ENCODE results near the gene TNC. TPM values are rescaled to one million over a fixed set of nuclear protein-coding genes. Genes with fewer than 3 reads are reported as not detected.

The TNC gene
- total RNA-seq, 4 donors from 2014 or later: 79.7 to 242 (median 161) TPM

DNA sequence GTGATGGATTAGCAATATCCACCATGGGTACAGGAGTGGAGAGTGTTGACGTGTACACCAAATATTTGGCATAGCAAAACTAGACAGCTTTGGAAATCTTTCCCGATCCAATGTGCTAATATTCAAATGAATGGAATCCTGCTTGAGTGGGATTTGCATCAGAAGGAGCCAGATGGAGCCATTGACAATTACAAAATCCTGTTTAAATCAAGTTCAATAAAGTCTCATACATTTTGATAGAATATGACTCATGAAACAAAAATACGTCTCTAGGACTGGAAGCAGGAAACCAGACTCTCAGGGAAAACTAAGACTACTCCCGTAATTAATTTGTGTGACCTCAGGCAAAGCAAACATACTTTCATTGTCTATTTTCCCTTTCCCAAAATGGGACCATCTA is 13.0 kb downstream of the TNC start:
- intact Hi-C loops (cut with DNase I; ENCODE audit: low total_unique reads): no loop called here

DNA sequence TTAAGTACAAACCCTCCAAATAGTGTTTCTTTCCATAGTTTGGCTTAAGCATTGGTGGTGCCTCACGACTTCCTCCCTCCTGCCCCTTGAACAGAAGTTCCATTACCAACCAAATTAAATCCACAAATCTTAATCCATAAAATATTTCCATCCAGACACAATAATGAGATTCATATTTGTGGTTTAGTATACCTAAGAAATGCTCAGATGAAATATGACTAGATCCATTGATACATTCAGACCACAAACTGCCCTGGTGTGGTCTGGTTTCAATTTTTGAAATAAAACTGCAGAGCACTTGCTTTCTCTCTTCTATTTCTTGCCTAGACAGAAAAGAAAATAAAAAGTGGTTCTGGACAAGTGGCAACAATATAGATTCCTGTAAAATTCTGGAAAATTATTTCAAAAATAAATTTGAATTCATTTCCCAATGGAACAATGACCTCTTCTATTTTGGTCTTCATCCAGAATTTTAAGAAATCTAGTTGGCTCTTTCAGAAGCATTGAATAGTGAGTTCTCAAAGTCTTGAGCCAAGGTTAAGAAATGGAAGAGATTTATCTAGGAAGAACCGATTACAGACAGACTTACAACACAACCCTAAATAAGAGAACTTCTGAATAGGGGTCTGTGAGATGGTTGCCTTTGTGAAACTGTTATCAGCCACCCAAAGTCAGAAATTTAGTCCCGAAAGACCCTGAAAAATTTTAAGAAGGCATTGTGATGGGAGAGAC is 14.0 kb downstream of the TNC start:
- peaks cover 0 to 4% of the 10 kb centered on the region in 2 donors for H3K4me1 ChIP-seq
- no peaks in the 10 kb centered on the region for H3K27me3 ChIP-seq
- no peak overlapping the region for H3K4me3 ChIP-seq
- H3K9me3 ChIP-seq: no peaks in the 10 kb centered on the region
- intact Hi-C loops (cut with DNase I; ENCODE audit: low total_unique reads): no loop called here
- DNase-seq: no peak
- peak overlapping the region in 1 of 2 donors; percentile 2 for H3K27ac ChIP-seq
- TF ChIP-seq, protein P1, sequence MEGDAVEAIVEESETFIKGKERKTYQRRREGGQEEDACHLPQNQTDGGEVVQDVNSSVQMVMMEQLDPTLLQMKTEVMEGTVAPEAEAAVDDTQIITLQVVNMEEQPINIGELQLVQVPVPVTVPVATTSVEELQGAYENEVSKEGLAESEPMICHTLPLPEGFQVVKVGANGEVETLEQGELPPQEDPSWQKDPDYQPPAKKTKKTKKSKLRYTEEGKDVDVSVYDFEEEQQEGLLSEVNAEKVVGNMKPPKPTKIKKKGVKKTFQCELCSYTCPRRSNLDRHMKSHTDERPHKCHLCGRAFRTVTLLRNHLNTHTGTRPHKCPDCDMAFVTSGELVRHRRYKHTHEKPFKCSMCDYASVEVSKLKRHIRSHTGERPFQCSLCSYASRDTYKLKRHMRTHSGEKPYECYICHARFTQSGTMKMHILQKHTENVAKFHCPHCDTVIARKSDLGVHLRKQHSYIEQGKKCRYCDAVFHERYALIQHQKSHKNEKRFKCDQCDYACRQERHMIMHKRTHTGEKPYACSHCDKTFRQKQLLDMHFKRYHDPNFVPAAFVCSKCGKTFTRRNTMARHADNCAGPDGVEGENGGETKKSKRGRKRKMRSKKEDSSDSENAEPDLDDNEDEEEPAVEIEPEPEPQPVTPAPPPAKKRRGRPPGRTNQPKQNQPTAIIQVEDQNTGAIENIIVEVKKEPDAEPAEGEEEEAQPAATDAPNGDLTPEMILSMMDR (IDR thresholded peaks at IDR 0.05): no peak
- TF ChIP-seq POLR2A (IDR thresholded peaks at IDR 0.05): no peak
- H3K36me3 ChIP-seq: no peaks in the 10 kb centered on the region

More for the DNA sequence above, 13.0 kb downstream of the TNC start:
- H3K27ac ChIP-seq: peak overlapping the region in 1 of 2 donors; percentile 8
- no peak for TF ChIP-seq POLR2A (IDR thresholded peaks at IDR 0.05)
- TF ChIP-seq, protein P1 (IDR thresholded peaks at IDR 0.05): no peak
- H3K36me3 ChIP-seq: no peaks in the 10 kb centered on the region
- no peaks in the 10 kb centered on the region for H3K9me3 ChIP-seq
- no peak overlapping the region for H3K4me3 ChIP-seq
- no peaks in the 10 kb centered on the region for H3K27me3 ChIP-seq
- peaks cover 0 to 4% of the 10 kb centered on the region in 2 donors for H3K4me1 ChIP-seq
- DNase-seq: no peak

DNA sequence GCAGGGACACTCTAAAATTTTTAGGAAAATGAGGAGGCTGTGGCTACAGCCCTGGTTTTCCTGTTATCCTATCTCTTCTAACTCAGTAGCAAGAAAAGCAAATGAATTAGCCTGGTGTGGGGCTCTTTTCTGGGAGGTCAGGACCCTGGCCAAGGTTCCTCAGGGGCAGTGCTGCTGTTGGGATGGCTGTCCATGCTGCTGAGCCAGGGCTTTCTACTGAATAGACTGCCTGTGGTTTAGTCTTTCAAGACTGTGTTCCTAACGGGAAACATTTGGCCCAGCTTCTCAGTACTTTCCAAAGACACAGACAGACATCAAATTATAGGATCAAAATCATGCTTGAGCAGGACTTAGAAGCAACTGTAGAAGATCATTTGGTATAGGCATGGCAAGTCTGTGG is 18.1 kb downstream of the TNC start:
- no peak for DNase-seq
- Histone ChIP-seq H3K4me1 (no peaks in the 10 kb centered on the region), H3K27ac (peak overlapping the region in 1 of 2 donors; percentile 91), H3K4me3 (no peak overlapping the region), H3K27me3 (no peaks in the 10 kb centered on the region), H3K9me3 (no peaks in the 10 kb centered on the region), H3K36me3 (no peaks in the 10 kb centered on the region)
- intact Hi-C loops (cut with DNase I; ENCODE audit: low total_unique reads): no loop called here
- TF ChIP-seq, protein P1 (IDR thresholded peaks at IDR 0.05): no peak
- TF ChIP-seq POLR2A (IDR thresholded peaks at IDR 0.05): no peak

DNA sequence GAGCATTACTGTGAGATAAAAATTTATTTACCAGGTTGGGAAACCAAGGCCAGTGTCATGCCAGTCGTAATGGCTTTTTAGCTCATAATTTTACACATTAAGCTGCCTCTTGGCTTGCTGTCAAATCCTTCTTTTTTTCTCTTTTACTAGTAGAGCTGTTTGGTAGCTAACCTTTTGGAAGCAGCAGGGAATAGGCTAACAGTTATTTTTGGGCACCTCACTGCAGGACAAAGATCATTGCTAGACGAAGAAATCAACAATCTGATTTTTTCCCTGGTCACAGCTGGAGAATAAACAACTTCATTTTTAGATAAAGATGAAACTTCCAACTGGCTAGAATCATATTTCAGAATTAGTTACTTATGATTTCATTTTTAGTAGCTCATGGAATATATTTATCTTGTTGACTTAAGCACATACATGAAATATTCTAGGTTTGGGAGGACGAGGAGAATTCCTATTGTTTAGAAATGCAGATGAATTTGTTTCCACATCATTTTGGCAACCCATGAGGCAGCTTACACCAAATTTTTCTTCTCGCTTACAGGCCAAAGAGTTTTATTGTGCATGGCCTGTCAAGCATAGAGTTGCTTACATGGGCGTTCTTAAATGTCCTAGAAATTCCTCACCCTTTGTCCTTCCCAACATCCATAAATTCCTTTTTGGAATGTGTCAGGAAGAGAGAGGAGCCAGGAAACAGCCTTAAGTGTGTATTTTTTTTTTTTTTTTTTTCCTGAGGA is 19.6 kb downstream of the TNC start:
- no peaks in the 10 kb centered on the region for H3K36me3 ChIP-seq
- peak overlapping the region; percentile 63 to 91 for H3K27ac ChIP-seq
- no peaks in the 10 kb centered on the region for H3K4me1 ChIP-seq
- no peak overlapping the region for H3K4me3 ChIP-seq
- intact Hi-C loops (cut with DNase I; ENCODE audit: low total_unique reads): no loop called here
- DNase-seq: no peak
- H3K27me3 ChIP-seq: no peaks in the 10 kb centered on the region
- TF ChIP-seq, protein P1 (IDR thresholded peaks at IDR 0.05): no peak
- no peak for TF ChIP-seq POLR2A (IDR thresholded peaks at IDR 0.05)
- no peaks in the 10 kb centered on the region for H3K9me3 ChIP-seq

DNA sequence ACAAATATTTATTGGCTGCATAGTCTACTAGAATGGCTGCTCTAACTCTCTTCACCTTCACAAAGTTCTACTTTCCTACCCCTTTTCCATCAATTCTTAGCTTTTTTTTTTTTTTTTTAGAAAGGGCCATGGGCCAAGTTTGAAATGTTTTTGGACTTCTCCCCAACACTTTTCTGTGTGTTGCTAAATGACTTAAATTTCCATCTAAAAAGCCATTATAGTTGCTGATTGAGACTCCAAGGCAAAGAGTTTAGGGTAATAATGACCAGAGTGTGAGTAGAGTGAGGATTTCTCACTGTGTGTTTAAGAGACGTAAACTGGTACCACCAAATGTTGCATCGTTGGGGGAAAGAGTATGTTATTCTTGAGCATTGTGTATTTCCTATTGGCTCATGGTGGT is 24.4 kb downstream of the TNC start:
- TF ChIP-seq, protein P1 (IDR thresholded peaks at IDR 0.05): no peak
- no peak for TF ChIP-seq POLR2A (IDR thresholded peaks at IDR 0.05)
- no peak overlapping the region for H3K27ac ChIP-seq
- intact Hi-C loops (cut with DNase I; ENCODE audit: low total_unique reads): no loop called here
- H3K27me3 ChIP-seq: no peaks in the 10 kb centered on the region
- no peak overlapping the region for H3K4me3 ChIP-seq
- no peak for DNase-seq
- no peaks in the 10 kb centered on the region for H3K36me3 ChIP-seq
- no peaks in the 10 kb centered on the region for H3K4me1 ChIP-seq
- no peaks in the 10 kb centered on the region for H3K9me3 ChIP-seq
